ENCODE measurements around the gene TBX19. TPM values are rescaled to one million over a fixed set of nuclear protein-coding genes. Genes with fewer than 3 reads are reported as not detected.

TBX19 gene
- total and polyA plus RNA-seq, 2 of the 4 experiments (the other 2 are of a cell fraction): 0.18 to 0.89 TPM

DNA sequence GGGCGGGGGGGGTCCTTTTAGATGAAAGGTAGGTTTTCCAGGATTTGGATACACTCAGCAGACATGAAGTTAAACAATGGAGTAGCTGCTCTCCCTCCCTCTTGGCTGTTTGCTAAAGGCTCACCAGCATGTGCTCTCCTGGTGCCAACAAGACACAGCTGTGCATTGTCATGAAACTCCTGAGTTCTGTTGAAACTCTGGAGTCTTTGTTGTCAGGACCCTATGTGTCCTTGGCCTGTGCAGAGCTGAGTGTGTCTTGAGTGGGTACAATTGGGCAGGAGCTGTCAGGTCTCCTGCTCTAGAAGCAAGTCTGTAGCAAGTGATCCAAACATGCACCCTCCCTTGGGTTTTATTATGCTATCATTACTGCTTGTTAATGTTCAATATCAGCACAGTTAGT is 12.7 kb downstream of the TBX19 start:
- Histone ChIP-seq H3K9ac (ENCODE audit: low read depth, low read length) (no peak overlapping the region), H2AK5ac (ENCODE audit: low read depth, low read length) (no peak overlapping the region), H3K4me2 (ENCODE audit: low read depth, low read length) (no peak overlapping the region), H3K23ac (ENCODE audit: low read depth, low read length) (no peak overlapping the region), H3K9me1 (ENCODE audit: insufficient read depth, low read length) (no peaks in the 10 kb centered on the region), H3K4ac (ENCODE audit: low read depth, low read length) (no peak overlapping the region), H2BK5ac (ENCODE audit: low read depth, low read length, poor library complexity, severe bottlenecking) (no peak overlapping the region), H3K27me3 (ENCODE audit: control insufficient read depth, insufficient read depth, low read length) (no peaks in the 10 kb centered on the region), H2BK15ac (ENCODE audit: low read depth, low read length) (no peak overlapping the region), H4K8ac (ENCODE audit: low read depth in 2 of 2, low read length in 2 of 2) (no peak overlapping the region), H2BK20ac (ENCODE audit: low read depth, low read length) (no peak overlapping the region), H2AFZ (replicated peaks; ENCODE audit: low read length, poor library complexity) (peak overlapping the region; percentile 53), H2BK120ac (ENCODE audit: low read depth, low read length) (no peak overlapping the region), H3K14ac (replicated peaks; ENCODE audit: low read depth, low read length) (no peak overlapping the region), H3K27ac (ENCODE audit: insufficient read depth, low read length) (no peak overlapping the region), H3K79me1 (ENCODE audit: low read depth in 1 of 2, low read length in 2 of 2) (no peaks in the 10 kb centered on the region), H3K9me3 (ENCODE audit: control insufficient read depth, insufficient read depth, low read length) (no peaks in the 10 kb centered on the region), H2AK9ac (replicated peaks; ENCODE audit: low read depth, low read length, poor library complexity) (peak overlapping the region; percentile 35), H3K36me3 (ENCODE audit: control insufficient read depth, insufficient read depth, low read length) (no peaks in the 10 kb centered on the region), H4K91ac (ENCODE audit: insufficient read depth, low read depth, low read length) (no peak overlapping the region), H3K18ac (ENCODE audit: low read depth, low read length) (no peak overlapping the region), H3K4me3 (ENCODE audit: insufficient read depth, low read depth, low read length) (no peak overlapping the region), H4K5ac (ENCODE audit: low read depth, low read length) (no peak overlapping the region), H4K20me1 (ENCODE audit: insufficient read depth, low read length) (no peaks in the 10 kb centered on the region), H3K56ac (ENCODE audit: extremely low read depth, insufficient read depth, low read length) (no peak overlapping the region), H3K4me1 (ENCODE audit: control insufficient read depth, insufficient read depth, low read length) (peaks cover 2% of the 10 kb centered on the region; the same call in 1 of the 2 replicates)
- intact Hi-C loops (cut with micrococcal nuclease) (no loop called here), in situ Hi-C loops (cut with MboI; ENCODE audit: low sequenced_read_pairs) (no loop called here), dilution Hi-C loops (cut with HindIII; ENCODE audit: low sequenced_read_pairs, unreplicated experiment) (no loop called here)
- ChIA-PET POLR2A (ENCODE audit: unreplicated experiment) (interaction anchor here (0.8 kb wide), 1 partner anchor 14 kb away, joined by 4 read pairs; no protein-coding TSS in a partner anchor), CTCF (interaction anchor here (0.7 kb wide), 1 partner anchor 140 kb away, joined by 3 read pairs; no protein-coding TSS in a partner anchor)
- DNase-seq (no peak), ATAC-seq (ENCODE audit: low read depth) (no peak)
- no CpG with 5 or more reads among the region's 1 CpG for WGBS, 2 experiments (ENCODE audit: extremely low coverage in 2 of 2, insufficient read length in 1 of 2)
- BruUV-seq (replicated peaks): no TSS peak
- TF ChIP-seq RAD21 (IDR thresholded peaks at IDR 0.05; ENCODE audit: low read length) (no peak), RFX5 (IDR thresholded peaks at IDR 0.05; ENCODE audit: low read depth, low read length) (no peak), FOS (IDR thresholded peaks at IDR 0.05; ENCODE audit: low read depth, low read length) (no peak), CHD1 (IDR thresholded peaks at IDR 0.05; ENCODE audit: low read depth, low read length) (no peak), RCOR1 (IDR thresholded peaks at IDR 0.05; ENCODE audit: insufficient replicate concordance, low read length) (no peak), MAZ (IDR thresholded peaks at IDR 0.05; ENCODE audit: borderline replicate concordance, low read depth, low read length) (no peak), NFE2L2 (IDR thresholded peaks at IDR 0.05; ENCODE audit: low read depth, low read length) (no peak), MXI1 (IDR thresholded peaks at IDR 0.05; ENCODE audit: borderline replicate concordance, low read depth, low read length) (no peak), SMC3 (IDR thresholded peaks at IDR 0.05; ENCODE audit: low read depth, low read length) (no peak), BHLHE40 (IDR thresholded peaks at IDR 0.05; ENCODE audit: low read depth, low read length) (no peak), MAFK (IDR thresholded peaks at IDR 0.05; ENCODE audit: low read depth, low read length) (no peak), POLR2A (IDR thresholded peaks at IDR 0.05; ENCODE audit: low read depth, low read length) (no peak), CEBPB (IDR thresholded peaks at IDR 0.05; ENCODE audit: low read depth, low read length) (no peak)
- TF ChIP-seq, protein P1, sequence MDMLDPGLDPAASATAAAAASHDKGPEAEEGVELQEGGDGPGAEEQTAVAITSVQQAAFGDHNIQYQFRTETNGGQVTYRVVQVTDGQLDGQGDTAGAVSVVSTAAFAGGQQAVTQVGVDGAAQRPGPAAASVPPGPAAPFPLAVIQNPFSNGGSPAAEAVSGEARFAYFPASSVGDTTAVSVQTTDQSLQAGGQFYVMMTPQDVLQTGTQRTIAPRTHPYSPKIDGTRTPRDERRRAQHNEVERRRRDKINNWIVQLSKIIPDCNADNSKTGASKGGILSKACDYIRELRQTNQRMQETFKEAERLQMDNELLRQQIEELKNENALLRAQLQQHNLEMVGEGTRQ (IDR thresholded peaks at IDR 0.05; ENCODE audit: low read depth, low read length): no peak
- TF ChIP-seq, protein P2, sequence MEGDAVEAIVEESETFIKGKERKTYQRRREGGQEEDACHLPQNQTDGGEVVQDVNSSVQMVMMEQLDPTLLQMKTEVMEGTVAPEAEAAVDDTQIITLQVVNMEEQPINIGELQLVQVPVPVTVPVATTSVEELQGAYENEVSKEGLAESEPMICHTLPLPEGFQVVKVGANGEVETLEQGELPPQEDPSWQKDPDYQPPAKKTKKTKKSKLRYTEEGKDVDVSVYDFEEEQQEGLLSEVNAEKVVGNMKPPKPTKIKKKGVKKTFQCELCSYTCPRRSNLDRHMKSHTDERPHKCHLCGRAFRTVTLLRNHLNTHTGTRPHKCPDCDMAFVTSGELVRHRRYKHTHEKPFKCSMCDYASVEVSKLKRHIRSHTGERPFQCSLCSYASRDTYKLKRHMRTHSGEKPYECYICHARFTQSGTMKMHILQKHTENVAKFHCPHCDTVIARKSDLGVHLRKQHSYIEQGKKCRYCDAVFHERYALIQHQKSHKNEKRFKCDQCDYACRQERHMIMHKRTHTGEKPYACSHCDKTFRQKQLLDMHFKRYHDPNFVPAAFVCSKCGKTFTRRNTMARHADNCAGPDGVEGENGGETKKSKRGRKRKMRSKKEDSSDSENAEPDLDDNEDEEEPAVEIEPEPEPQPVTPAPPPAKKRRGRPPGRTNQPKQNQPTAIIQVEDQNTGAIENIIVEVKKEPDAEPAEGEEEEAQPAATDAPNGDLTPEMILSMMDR (conservative IDR thresholded peaks at IDR 0.05; ENCODE audit: low read depth, low read length): no peak
- TF ChIP-seq, protein P3, sequence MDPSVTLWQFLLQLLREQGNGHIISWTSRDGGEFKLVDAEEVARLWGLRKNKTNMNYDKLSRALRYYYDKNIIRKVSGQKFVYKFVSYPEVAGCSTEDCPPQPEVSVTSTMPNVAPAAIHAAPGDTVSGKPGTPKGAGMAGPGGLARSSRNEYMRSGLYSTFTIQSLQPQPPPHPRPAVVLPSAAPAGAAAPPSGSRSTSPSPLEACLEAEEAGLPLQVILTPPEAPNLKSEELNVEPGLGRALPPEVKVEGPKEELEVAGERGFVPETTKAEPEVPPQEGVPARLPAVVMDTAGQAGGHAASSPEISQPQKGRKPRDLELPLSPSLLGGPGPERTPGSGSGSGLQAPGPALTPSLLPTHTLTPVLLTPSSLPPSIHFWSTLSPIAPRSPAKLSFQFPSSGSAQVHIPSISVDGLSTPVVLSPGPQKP (IDR thresholded peaks at IDR 0.05; ENCODE audit: borderline replicate concordance, low read depth, low read length): no peak
